Stimulated activated CD4-positive, alpha-beta T cell treated with anti-CD3 and anti-CD28 coated beads, Interleukin-4, amount 100 ng/mL, for 24 hours (primary cell): ENCODE data around the gene RPL26.
A peak's percentile ranks its signal among the peaks of the same experiment; 100 is the strongest.
"Not testable (repeated sequence)": the region's sequence is repeated elsewhere in the genome, so short reads cannot be mapped to it uniquely, and the experiment has no call there.

Experiments used
- DNase-seq: peaks from one replicate; pipeline ENCODE4 v3.0.0-alpha.2; 2020

Gene RPL26

DNA sequence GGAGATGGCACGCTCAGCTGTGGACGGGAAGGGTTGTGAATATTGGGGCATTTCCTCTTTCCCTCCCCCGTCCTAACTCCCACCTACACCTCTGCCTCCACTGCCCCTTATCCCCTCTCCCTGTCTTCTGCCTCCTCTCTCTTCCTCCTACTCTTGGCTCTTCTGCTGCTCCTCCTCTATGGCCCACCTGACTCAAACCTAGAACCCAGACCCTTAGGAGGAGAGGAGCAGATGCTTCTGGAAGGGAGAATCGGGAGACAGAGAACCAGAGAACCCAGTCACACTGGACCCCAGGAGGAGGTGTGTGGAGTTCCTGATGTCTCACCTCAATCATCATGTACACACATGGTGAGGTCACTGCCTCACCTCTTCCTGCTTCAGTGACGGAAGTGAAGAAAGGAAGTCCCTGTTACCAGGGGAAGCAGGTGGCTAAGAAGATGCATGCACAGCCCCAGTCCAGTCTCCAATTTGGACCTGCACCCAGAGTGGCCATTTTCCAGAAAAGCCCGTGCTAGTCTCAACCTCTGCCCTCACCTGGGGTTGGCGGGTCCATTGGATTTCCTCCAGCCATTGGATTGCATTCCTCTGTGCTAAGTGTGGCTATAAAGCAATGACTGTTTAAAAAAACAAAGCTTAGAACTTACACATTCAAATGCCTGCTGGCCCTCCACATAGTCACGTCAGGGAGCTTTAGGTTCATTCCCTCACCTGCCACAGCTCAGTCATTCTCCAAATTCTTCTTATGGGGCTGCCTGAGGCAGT is 10.7 kb upstream of the RPL26 start:
- DNase-seq, result peak; percentile 27

DNA sequence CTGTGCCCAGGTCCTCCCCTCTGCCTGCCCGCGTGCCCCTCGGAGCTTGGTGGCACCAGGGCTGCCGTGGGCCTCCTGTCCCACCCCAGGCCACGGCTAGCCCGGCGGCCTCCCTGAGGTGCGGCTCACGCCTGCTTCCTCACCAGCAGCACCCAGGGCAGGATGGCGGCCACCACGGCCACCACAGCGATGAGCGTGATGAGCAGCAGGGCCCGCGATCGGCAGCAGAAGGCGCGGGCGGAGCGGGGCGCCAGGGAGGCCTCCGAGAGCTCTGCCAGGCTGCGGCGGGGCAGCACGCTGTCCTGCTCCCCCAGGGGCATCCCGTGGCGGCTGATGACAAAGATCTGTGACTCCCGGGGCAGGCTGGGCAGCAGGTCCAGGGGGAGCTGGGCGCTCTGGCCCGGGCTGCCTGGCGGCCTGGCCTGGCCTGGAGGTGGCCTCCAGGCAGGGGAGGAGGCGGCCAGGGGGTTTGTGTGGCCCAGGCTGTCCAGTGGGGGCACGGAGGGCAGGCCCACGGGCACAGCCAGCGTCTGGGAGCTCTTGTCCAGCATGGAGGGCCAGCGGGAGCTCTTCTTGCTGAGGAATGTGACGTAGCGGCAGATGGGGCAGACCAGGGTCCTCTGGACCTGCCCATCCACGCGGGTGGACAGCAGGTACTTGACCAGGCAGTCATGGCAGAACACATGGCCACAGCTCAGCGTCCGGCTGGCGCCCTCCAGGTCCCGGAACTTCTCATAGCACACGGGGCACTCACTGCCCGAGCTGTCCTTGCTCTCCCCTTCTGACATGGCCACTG is 9.9 kb upstream of the RPL26 start:
- DNase-seq, result no peak

GRCh38 chr17:8392274-8392673 is 9.3 kb upstream of the RPL26 start:
- DNase-seq, result no peak

- DNase-seq, result no peak
Observed at GRCh38 chr17:8391711-8392110, 8.7 kb upstream of the RPL26 start.

GRCh38 chr17:8387914-8388651 is 5.1 kb upstream of the RPL26 start:
- no peak for DNase-seq

DNA sequence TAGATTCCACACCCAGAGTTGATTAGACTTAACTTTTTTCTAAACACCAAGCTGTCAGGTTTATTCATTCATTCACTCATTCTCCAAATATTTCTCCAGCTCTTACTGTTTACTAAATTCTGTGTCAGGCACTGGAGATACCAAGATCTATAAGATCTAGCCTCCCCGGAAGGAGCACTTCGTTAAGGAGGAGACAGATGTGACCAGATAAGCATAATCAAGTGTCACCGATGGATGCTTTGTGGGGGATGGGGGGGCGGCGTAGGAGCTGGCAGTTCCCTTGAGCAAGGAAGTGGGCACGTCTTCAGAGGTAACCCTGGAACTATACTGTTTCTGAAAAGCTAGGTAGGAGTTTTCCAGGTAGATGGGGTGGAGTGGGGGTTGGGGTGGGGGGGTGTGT is 3.8 kb upstream of the RPL26 start:
- DNase-seq, result no peak

- DNase-seq, result no peak
Observed at GRCh38 chr17:8384801-8385378, 1.9 kb upstream of the RPL26 start.

DNA sequence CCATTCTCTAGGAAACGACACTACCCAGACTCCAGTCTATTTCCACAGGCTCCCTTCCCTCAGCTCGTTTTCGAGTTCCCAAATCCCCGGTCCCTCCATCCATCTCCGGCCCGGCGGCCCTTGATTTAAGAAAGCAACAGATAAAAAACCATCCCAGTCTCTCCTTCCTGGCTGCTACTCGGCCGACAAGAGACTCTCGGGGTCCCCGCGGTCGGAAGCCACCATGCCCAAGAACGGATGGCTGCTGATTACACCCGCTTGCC is 182 bp downstream of the RPL26 start:
- DNase-seq, result no peak

DNA sequence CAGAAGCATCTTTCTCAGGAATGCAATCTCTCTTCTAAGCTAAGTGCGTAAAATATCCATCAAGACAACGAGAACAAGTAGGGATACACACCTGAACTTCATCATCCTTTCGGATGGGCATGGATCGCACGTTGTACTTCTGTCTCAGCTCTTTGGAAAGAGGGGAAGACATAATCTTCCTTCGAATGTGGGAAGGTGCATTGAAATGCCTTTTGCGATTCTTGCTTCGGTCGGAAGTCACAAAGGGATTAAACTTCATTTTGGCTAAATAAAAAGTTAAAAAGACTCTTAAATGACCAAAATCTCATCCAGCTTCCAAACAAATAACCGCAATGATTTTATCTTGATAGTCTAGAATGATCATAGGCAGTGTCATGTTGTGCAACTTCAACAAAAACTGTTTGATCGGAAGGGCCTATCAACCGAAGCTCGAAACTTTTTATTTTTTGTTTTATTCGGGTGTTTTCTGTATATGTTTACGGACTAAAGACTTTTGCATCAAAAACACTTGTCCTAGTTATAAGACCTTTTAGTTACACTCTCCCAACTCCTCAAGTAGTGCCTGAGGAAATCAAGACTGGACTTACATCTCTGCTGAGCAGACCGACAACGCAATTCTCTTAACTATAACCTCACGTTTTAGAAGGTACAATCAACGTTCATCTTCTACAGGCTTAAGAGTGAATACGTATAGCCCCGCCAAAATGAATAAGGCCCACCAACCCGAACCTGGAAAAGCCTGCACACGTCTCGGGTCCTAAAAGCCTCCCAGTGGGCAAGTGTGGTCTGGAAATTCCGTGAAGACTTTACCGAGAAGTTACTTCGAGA is 727 bp downstream of the RPL26 start:
- DNase-seq, result peak; percentile 12

DNA sequence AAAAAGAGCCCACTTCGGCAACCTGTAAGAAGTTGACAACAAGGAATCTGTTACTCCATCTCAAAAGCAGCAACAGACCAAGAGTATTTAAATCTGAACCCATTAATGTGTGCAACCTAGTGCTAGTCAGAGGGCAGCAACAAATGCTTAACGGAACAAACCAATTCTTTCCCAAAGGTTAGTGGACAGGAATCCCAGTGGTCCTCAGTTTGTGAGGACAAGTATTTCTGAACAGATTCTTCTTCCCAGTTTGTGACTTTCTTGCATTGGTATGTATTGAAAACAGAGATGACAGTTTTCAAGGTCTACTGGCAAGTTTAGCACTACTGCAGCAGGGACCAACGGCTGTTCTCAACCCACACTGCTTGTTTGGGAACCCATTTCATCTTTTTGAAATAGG is 2.9 kb downstream of the RPL26 start:
- no peak for DNase-seq

DNA sequence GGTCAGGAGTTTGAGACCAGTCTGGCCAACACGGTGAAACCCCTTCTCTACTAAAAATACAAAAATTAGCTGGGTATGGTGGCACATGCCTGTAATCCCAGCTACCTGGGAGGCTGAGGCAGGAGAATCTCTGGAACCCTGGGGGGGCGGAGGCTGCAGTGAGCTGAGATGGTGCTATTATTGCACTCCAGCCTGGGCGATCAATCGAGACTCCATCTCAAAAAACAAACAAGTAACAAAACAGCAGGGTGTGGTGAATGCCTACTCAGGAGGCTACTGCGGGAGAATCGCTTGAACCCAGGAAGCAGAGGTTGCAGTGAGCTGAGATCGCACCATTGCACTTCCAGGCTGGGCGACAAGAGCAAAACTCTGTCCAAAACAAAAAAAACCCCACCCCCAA is 4.9 kb downstream of the RPL26 start:
- not testable (repeated sequence) for DNase-seq

GRCh38 chr17:8377422-8377821 is 5.6 kb downstream of the RPL26 start:
- DNase-seq, result no peak

DNA sequence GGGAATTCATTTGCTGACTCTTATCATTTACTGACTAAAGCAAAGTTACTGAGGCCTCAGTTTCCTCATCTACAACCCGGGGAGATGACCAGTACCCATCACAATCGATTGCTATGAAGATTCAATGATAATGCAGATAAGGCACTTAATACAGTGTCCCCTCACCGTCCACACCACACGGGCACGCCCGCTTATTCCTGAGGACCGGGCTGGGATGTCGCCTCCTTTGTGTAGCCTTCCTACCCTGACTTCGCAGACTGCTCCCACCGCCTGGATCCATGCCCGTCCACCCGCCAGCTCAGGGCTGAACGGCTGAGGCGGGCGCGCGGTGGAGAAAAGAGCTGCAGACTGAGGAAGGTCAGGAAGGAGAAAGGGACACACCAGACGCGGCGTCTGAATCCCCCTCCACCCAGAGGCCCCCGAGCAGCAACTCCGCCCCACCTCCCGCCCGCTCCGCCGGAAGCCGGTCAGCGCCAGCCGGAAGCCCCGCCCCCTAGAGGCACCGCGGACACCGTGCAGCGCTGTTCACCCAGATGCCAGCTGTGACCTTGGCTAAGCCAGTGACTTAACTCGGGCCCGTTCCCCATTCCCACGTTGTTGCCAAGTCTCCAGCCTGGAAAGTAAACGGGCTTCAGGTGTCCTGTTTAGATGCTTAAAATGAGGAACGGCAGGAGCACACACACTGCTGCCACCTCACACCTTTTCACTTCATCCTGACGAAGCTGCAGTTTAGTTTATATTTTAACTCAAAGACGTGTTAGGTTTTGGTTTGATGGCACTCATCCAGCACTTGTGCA is 6.5 kb downstream of the RPL26 start, which contains the start of gene KRABD2:
KRABD2 (minus strand) TSS at position 434 of the 797 bp plus-strand sequence.
- DNase-seq, result peak; percentile 92

DNA sequence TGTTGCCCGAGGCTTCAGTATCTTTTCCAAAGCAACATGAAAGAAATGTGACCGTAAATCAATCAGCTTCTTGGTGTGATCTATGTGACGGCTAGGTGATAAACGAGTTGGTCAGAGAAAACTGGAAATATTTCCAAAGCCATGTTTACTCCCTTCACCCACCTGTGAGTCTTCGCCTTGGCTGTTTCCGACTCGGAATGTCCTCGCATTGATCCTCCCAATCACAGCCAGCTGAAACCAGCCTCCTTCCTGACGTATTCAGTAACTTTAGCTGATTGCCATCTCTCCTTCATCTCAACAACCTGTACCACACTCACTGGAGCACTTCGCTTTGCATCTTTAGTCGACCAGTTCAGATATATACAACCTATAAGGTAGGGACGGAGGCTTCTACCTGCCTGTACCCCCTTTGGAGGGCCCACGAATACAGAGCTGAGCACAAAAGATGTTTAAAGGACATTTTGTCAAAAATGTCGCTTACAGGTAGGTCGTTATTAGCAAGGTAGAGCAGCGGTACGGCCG is 7.2 kb downstream of the RPL26 start:
- no peak for DNase-seq

GRCh38 chr17:8373856-8374255 is 9.1 kb downstream of the RPL26 start:
- not testable (repeated sequence) for DNase-seq

- DNase-seq, result no peak
Observed at GRCh38 chr17:8372422-8372821, 10.6 kb downstream of the RPL26 start.

DNA sequence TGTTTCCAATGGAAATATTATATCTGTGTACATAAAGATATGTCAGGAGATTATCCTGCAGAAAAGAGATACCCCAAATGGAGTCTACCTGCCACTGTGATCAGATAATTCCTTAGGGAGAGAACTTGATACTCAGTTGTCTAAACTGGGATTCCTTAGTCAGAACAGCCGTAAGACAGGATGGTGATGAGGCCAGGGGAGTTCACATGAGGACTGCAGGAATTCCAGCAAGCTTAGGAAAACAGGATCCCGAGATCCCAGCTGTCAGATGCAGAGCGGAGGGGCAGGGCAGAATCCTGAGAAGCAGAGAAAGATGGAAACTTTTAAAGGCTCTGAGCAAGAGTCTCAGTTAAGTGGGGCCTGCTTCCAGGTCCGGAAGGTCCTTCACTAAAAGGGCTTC is 11.2 kb downstream of the RPL26 start:
- DNase-seq, result no peak

DNA sequence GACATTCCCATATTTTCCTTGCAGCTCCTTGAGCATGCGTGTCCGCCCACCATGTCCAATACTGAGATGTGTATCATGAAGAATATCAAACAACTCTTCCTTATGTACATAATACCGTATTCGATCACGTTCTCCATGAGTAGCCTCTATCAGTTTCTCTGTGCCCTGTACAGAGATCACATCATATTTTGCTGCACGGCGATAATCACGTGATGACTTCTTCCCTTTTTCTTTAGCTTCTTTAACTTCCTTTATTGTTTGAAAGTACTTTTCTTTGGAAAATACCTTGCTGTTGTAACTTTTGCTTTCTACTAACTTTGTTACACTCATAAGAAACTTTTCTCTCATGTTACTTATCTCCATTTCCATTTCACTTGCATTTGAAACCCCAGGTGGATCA is 13.0 kb downstream of the RPL26 start:
- DNase-seq, result no peak

- DNase-seq, result no peak
Observed at GRCh38 chr17:8368193-8368592, 14.8 kb downstream of the RPL26 start.

DNA sequence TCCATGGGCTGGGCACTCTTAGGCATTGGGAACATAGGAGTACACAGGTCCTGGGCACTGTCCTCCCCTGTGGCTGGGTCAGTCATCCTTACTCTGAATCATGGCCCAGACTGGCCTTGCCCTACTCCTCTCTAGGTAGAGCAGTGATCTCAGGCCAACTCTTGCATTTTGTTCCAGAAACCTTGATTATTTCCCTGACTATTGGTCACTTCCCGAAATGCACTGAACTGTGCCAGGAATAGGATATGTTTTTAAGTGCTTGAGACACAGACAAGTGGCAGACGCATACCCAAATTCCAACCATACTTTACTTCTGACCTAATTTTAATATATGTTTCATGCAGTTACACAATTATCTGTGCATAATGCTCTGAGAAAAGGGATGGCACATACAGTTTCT is 16.8 kb downstream of the RPL26 start:
- no peak for DNase-seq

DNA sequence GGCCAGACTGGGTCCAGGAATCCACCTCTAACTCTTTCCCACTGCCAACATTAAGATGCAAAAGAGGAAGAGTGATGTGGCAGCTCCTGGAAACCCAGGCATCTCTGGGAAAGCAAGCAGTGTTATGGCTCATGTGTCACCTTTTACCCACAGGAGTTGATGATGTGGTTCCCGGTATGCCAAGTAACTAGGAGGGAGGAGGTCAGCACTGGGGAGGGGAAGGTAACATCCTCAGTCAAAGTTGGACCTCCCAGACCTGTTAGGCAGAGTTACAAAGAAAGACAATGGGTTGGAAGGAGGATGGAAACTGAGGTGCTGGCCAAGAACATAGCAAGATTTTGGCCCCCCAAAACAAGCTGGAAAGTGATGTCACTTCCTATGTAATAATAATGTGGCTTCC is 17.9 kb downstream of the RPL26 start:
- DNase-seq, result no peak
